NCI-H2029 (cell line): Measurements from ENCODE around the gene ALMS1.
A peak's percentile ranks its signal among the peaks of the same experiment; 100 is the strongest.
"Not testable (repeated sequence)": the region's sequence is repeated elsewhere in the genome, so short reads cannot be mapped to it uniquely, and the experiment has no call there.

Source experiments
- DNase-seq: peaks from one replicate; lab custom pipeline; 2025; lab: John Stamatoyannopoulos, UW

ALMS1 gene

DNA sequence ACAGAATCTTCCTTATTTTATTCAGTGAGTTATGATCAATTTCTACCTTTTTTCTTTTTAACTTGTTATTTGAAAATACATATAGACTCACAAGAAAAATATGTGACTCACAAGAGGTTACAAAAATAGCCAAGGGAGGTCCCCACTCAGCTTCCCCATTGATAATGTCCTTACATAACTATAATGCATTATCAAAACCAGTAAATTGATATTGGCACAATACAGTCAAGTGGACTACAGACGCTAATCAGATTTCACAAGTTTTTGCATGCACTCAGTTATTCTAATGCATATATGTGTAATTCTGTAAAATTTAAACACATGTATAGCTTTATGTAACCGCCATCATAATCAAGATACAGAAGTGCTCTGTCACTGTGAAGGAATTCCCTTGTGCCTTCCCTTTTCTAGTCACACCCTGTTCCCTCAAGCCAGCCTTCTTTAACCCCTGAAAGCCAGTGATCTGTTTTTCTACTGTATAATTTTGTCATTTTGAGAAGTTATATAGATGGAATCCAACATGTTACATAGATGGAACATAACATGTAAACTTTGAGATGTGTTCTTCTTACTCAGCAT, 118.4 kb downstream of the ALMS1 start:
- no peak for DNase-seq

- not testable (repeated sequence) for DNase-seq
These were observed 119.2 kb downstream of the ALMS1 start for GRCh38 chr2:73504850-73505249.

DNA sequence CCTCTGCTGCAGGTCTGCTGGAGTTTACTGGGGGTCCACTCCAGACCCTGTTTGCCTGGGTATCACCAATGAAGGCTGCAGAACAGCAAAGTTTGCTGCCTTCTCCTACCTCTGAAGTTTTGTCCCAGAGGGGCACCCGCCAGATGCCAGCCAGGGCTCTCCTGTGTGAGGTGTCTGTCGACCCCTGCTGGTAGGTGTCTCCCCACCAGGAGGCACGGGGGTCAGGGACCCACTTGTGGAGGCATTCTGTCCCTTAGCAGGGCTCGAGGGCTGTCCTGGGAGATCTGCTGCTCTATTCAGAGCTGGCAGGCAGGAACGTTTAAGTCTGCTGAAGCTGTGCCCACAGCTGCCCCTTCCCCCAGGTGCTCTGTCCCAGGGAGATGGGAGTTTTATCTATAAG, 124.8 kb downstream of the ALMS1 start:
- DNase-seq, result not testable (repeated sequence)

DNA sequence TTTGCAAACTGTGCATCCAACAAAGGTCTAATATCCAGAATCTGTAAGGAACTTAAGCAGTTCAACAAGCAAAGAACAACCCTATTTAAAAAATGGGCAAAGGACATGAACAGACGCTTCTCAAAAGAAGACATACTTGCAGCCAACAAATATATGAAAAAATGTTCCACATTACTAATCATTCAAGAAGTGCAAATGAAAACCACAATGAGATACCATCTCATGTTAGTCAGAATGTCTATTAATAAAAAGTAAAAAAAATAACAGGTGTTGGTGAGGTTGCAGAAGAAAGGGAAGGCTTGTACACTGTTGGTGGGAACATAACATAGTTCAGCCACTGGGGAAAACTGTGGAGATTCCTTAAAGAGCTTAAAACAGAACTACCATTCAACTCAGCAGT, 130.4 kb downstream of the ALMS1 start:
- DNase-seq, result no peak

DNA sequence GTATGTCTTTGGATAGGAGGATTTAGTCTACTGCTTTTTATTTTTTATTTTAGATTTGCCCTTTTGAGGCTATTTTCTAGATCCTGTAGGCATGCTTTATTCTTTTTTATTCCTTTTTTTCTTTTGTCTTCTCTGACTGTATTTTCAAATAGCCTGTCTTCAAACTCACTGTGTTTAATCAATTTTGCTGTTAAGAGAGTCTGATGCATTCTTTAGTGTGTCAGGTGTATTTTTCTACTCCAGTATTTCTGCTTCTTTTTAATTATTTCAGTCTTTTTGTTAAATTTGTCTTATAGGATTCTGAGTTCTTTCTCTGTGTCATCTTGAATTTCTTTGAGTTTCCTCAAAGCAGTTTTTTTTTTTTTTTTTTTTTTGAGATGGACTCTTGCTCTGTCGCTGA, 143.1 kb downstream of the ALMS1 start:
- no peak for DNase-seq

- DNase-seq, result not testable (repeated sequence)
These were observed 145.1 kb downstream of the ALMS1 start for GRCh38 chr2:73530773-73531172.

- no peak for DNase-seq
These were observed 146.7 kb downstream of the ALMS1 start for GRCh38 chr2:73532381-73532780.

DNA sequence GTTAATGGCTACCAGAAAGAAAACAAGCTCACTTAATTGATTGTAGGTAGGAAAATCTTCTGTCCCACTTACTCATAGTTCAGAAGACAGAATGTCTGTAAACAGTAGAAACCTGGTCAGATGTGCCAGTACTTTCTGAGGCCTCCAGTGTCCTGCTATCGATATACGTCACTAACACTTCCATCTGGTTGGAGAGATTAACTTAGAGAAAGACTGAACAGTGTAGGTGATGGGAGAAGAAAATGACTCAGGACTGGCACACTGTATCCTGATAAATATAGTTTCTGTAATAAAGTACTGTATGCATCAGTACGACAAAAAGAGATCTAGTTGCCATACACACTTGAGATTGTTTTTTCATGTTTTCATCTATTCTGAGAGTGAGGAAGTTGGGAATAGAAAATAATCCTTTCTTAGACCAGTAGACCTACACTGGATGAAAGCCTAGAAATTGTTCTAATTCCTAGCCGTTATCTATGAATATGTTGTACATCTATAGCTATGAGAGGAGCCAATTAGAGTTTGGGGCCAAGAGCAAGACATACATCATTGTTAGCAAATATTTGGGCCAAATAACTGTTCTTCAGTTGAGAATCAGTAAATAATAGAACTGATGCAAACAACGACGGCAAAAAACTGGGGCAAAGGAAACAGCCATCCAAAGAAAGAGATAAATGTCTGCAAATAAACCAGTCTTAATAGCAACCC, 150.7 kb downstream of the ALMS1 start:
- no peak for DNase-seq

DNA sequence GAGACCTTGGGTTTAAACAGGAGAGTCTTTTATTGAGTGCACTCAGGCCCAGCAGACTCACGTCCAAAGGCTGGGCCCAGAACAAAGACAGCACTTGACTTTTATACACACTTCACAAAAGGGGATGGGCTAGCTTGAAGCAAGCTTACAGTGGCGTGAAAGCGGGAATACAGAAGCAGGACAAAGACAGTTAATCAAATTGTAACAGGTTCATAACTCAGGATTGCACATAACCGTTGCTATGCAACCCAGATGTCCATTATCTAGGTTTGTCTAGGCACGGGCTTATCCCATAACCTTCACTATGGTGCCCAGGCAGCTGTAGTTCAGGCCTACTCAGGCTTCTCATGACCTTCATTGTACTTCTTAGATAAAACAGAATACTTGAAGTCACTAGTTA, 175.2 kb downstream of the ALMS1 start:
- peak; percentile 94 for DNase-seq

- peak; percentile 8 for DNase-seq
These were observed 175.8 kb downstream of the ALMS1 start for GRCh38 chr2:73561422-73561821.

DNA sequence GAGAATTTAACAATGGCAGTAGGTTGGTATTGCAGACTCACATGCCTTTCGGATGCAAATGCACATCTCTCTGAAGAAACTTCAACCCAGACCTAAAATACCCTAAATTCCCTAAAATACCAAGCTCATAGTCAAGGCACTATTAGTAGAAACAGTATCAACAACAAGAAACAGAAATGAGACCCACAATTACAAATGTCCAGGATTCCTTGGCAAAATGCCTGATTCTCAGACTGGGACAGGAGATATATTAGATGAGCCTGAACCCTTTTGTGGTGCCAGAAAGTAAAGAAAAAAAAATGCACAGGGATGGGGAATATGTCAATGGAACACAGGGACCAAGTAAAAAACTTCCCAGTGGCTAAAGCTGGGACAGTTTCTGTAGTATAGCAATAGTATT, 179.3 kb downstream of the ALMS1 start:
- DNase-seq, result no peak

- DNase-seq, result no peak
These were observed 180.7 kb downstream of the ALMS1 start for GRCh38 chr2:73566288-73566878.

DNA sequence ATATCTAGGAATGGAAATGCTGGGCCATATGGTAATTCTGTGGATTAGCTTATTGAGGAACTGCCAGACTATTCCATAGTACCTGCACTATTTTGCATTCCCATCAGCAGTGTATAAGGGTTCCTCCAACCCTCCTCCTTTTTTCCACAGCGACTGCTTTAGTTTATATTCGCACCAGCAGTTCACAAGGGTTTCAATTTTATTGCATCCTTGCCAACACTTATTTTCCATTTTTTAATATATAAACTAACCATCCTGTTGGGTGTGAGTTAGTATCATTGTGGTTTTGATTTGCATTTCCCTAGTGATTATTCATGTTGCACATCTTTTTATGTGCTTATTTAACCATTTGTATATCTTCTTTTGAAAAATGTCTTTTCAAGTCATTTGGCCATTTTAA, 189.6 kb downstream of the ALMS1 start:
- DNase-seq, result no peak

DNA sequence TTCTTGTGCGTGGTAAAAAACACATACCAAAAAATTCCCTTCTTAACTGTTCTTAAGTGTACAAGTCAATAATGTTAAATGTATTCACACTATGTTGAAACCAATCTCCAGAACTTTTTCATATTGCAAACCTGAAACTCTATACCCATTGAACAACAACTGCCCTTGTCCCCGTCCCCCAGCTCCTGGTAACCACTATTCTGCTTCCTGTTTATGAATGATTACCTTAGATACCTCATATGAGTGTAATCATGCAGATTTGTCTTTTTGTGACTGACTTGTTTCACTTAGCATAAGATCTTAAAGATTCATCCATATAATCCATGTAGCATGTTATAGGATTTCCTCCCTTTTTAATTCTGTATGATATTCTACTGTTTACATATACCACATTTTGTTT, 196.7 kb downstream of the ALMS1 start:
- DNase-seq, result peak; percentile 0

GRCh38 chr2:73588177-73588576, 202.5 kb downstream of the ALMS1 start:
- peak; percentile 47 for DNase-seq

GRCh38 chr2:73593680-73594079, 208.0 kb downstream of the ALMS1 start:
- no peak for DNase-seq

DNA sequence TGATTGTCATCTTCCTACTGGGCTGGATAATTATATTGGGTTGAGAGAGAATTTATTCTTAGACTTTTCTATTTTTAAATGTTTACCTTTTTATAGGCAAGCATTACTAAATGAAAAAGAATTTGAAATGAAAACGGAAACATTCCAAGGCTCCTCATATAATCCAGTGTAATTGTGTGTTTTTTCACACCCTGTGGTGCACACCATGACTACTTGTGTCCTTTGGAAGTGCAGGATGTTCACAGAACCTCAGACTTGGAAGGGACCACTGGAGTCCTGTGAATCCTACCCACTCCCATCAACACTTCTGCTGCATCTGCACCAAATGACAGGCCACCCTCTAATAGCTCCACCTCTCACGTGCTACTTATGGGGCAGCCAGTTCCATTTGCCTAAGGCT, 208.6 kb downstream of the ALMS1 start:
- DNase-seq, result no peak

DNA sequence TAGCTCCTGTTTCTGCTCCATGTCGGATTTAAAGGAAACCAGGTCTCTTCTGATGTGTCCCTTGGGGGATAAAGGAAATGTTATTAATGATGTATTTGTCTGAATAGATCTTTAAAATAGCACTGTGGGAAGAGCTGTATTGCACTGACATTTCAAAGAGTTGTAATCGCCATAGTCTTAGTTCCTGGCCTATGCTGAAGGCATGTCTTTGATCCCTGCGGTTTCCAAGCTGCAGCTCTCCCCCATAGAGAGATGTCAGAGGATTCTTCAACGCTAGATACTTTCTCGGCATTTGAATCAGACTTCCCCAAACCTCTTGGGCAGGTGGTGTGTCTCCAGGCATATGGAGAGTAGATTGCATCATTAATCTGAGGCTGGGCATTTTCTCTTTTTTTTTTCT, 216.1 kb downstream of the ALMS1 start:
- DNase-seq, result no peak

- DNase-seq, result not testable (repeated sequence)
These were observed 217.5 kb downstream of the ALMS1 start for GRCh38 chr2:73603099-73603588.

- not testable (repeated sequence) for DNase-seq
These were observed 219.0 kb downstream of the ALMS1 start for GRCh38 chr2:73604589-73604988.

- no peak for DNase-seq
These were observed 224.5 kb downstream of the ALMS1 start for GRCh38 chr2:73610111-73610510.

- no peak for DNase-seq
These were observed 225.6 kb downstream of the ALMS1 start for GRCh38 chr2:73611193-73611592.

- DNase-seq, result no peak
These were observed 226.2 kb downstream of the ALMS1 start for GRCh38 chr2:73611867-73612266.
